K562 (cell line): ENCODE results near the gene PCSK7. TPM values are rescaled to one million over a fixed set of nuclear protein-coding genes. Genes with fewer than 3 reads are reported as not detected.
A peak's percentile ranks its signal among the peaks of the same experiment; 100 is the strongest.

Source experiments
- ATAC-seq: fragments of 200-7000 bp; cut with Tn5 transposase; 3 replicates; pipeline ENCODE4 v1.9.1; 2020; ENCODE audit warnings: moderate library complexity
- BruUV-seq: library from RNA; stranded (reverse); fragments of 400-500 nt; replicated peaks from 2 replicates; lab custom pipeline; 2021; lab: Mats Ljungman, UMichigan
- CTCF ChIA-PET: fragments of 300-600 bp; formaldehyde crosslinking; extraction: SDS; loops from one replicate; lab custom pipeline; 2021; ENCODE audit warnings: low intra/inter-chr PET ratio; lab: Yijun Ruan, JAX
- POLR2A ChIA-PET: fragments of 300-600, 350-650 bp; sonication (Branson Sonifier 250); formaldehyde crosslinking; extraction: SDS; loops from one replicate; lab custom pipeline; 2021; ENCODE audit warnings: antibody characterized with exemption, inconsistent platforms; lab: Yijun Ruan, JAX
- DNase-seq, 4 experiments: peaks; one replicate each; pipeline versions ENCODE4 v3.0.0 to v3.0.0-alpha.2; 2011 to 2018; ENCODE audit warnings: low spot score in 3 of 4, mixed read lengths in 3 of 4; ENCODE audit errors: extremely low read depth in 1 of 4
- FAIRE-seq: peaks from 2 replicates; lab custom pipeline; 2011; peaks lifted over from hg19 to GRCh38; lab: Jason Lieb, UNC
- H2AFZ ChIP-seq: 2 replicates; pipeline ENCODE4 v1.6.0; 2011; ENCODE audit warnings: low read depth, low read length, control low read depth, inconsistent platforms
- H3K27ac ChIP-seq: fragments of 200-600 bp; 3 replicates; pipeline ENCODE4 v1.8.0; 2011; ENCODE audit warnings: low read depth, mild to moderate bottlenecking, control low read depth, inconsistent platforms, low read length, moderate library complexity, mixed read lengths; ENCODE audit errors: extremely low read depth
- H3K27me3 ChIP-seq, 2 experiments: fragments of 300-600 bp in 1 of 2; 2 replicates in 1 of 2; 3 replicates in 1 of 2; pipeline versions ENCODE4 v1.6.0 to v1.8.0; 2011; ENCODE audit warnings: inconsistent platforms in 2 of 2, low read length in 2 of 2, mild to moderate bottlenecking in 1 of 2, mixed read lengths in 1 of 2, moderate library complexity in 1 of 2; ENCODE audit not compliant: control insufficient read depth in 2 of 2, insufficient read depth in 2 of 2
- H3K36me3 ChIP-seq: fragments of 300-600 bp; 3 replicates; pipeline ENCODE4 v1.8.0; 2011; ENCODE audit warnings: mild to moderate bottlenecking, low read length, inconsistent platforms; ENCODE audit not compliant: control insufficient read depth, insufficient read depth
- H3K4me1 ChIP-seq, 2 experiments: fragments of 200-600 bp in 1 of 2; replicated peaks in 1 of 2; 2 replicates in 1 of 2; 3 replicates in 1 of 2; pipeline versions ENCODE4 v1.5.1 to v1.8.0; 2011; ENCODE audit warnings: inconsistent platforms in 2 of 2, low read length in 2 of 2, mild to moderate bottlenecking in 1 of 2, mixed read lengths in 1 of 2, moderate library complexity in 1 of 2; ENCODE audit not compliant: control insufficient read depth in 2 of 2, insufficient read depth in 2 of 2
- H3K4me2 ChIP-seq: 2 replicates; pipeline ENCODE4 v1.6.1; 2011; ENCODE audit warnings: low read length, control low read depth, inconsistent platforms, mixed read lengths; ENCODE audit not compliant: insufficient read depth
- H3K4me3 ChIP-seq: fragments of 200-600 bp; sonication (generic), shearing (Covaris generic); 2 replicates; pipeline ENCODE4 v1.5.1; 2016; ENCODE audit warnings: control low read depth, inconsistent platforms
- H3K79me2 ChIP-seq: fragments of 200-600 bp; 3 replicates; pipeline ENCODE4 v1.8.0; 2011; ENCODE audit warnings: low read length, inconsistent platforms; ENCODE audit not compliant: control insufficient read depth, insufficient read depth
- H3K9ac ChIP-seq, 2 experiments: 2 replicates each; pipeline versions ENCODE4 v1.6.0 to v1.6.1; 2011; ENCODE audit warnings: low read depth in 2 of 2, low read length in 2 of 2, control low read depth in 1 of 2, inconsistent platforms in 1 of 2, mild to moderate bottlenecking in 1 of 2, mixed read lengths in 1 of 2; ENCODE audit not compliant: insufficient read depth in 1 of 2
- H3K9me1 ChIP-seq: one replicate; pipeline ENCODE4 v1.6.0; 2011; ENCODE audit warnings: inconsistent platforms, mild to moderate bottlenecking, low read length, moderate library complexity; ENCODE audit not compliant: control insufficient read depth, insufficient read depth
- H3K9me3 ChIP-seq: replicated peaks from 2 replicates; pipeline ENCODE4 v1.5.1; 2011; ENCODE audit warnings: low read depth, low read length, inconsistent platforms; ENCODE audit not compliant: control insufficient read depth, insufficient read depth
- H4K20me1 ChIP-seq: replicated peaks from 2 replicates; pipeline ENCODE4 v1.6.1; 2011; ENCODE audit warnings: low read length, inconsistent platforms, mixed read lengths; ENCODE audit not compliant: control insufficient read depth, insufficient read depth
- ARID1B ChIP-seq: fragments of 450-650 bp; IDR thresholded peaks from 2 replicates; pipeline ENCODE4 v1.6.1; 2016; ENCODE audit warnings: antibody characterized with exemption, mild to moderate bottlenecking, inconsistent platforms
- ATF4 ChIP-seq: fragments of 450-650 bp; formaldehyde crosslinking; IDR thresholded peaks from 2 replicates; pipeline ENCODE4 v1.4.0; 2022; ENCODE audit warnings: mild to moderate bottlenecking, moderate library complexity
- CBFA2T3 ChIP-seq: fragments of 450-650 bp; IDR thresholded peaks from 2 replicates; pipeline ENCODE4 v1.6.1; 2017
- CLOCK ChIP-seq: fragments of 250-450 bp; sonication (Bioruptor Pico); IDR thresholded peaks from 2 replicates; pipeline ENCODE4 v1.4.0; 2020; ENCODE audit warnings: mild to moderate bottlenecking, moderate library complexity, borderline replicate concordance
- CTCFL ChIP-seq: IDR thresholded peaks from 2 replicates; pipeline ENCODE4 v1.6.1; 2011; ENCODE audit warnings: borderline replicate concordance, low read depth, mild to moderate bottlenecking, moderate library complexity, low read length; ENCODE audit not compliant: insufficient read depth, poor library complexity, severe bottlenecking
- HNRNPLL ChIP-seq: fragments of 200-400 bp; formaldehyde crosslinking; IDR thresholded peaks from 2 replicates; pipeline ENCODE4 v1.6.1; 2017; ENCODE audit warnings: low read length, low read depth, mild to moderate bottlenecking; ENCODE audit not compliant: poor library complexity, severe bottlenecking
- IRF1 ChIP-seq: sonication (generic); formaldehyde crosslinking; IDR thresholded peaks from 2 replicates; pipeline ENCODE4 v1.8.0; 2022; ENCODE audit warnings: missing genetic modification reagents, mild to moderate bottlenecking, borderline replicate concordance
- POLR2H ChIP-seq: IDR thresholded peaks from 2 replicates; pipeline ENCODE4 v1.6.1; 2016; ENCODE audit warnings: missing genetic modification characterization, low read depth, mild to moderate bottlenecking, control low read depth, missing compliant biosample characterization, moderate library complexity
- PPARD ChIP-seq: fragments of 250-450 bp; sonication (Bioruptor Pico); IDR thresholded peaks from 2 replicates; pipeline ENCODE4 v1.8.0; 2022; ENCODE audit warnings: inconsistent platforms, mild to moderate bottlenecking, moderate library complexity
- RAD51 ChIP-seq: fragments of 450-650 bp; IDR thresholded peaks from 2 replicates; pipeline ENCODE4 v1.7.1; 2016; ENCODE audit warnings: low read depth, mild to moderate bottlenecking, borderline replicate concordance
- SMARCB1 ChIP-seq: IDR thresholded peaks from 2 replicates; pipeline ENCODE4 v1.6.1; 2011; ENCODE audit warnings: improper control_type of control experiment, low read depth; ENCODE audit not compliant: insufficient read length
- ZC3H8 ChIP-seq: fragments of 450-650 bp; IDR thresholded peaks from 2 replicates; pipeline ENCODE4 v1.6.1; 2017
- ZNF398 ChIP-seq: fragments of 250-450 bp; sonication (Bioruptor Pico); IDR thresholded peaks from 2 replicates; pipeline ENCODE4 v1.8.0; 2021; ENCODE audit warnings: moderate library complexity, mild to moderate bottlenecking, inconsistent platforms
- WGBS: fragments of 100-300 bp; shearing (Covaris generic); methylation state at CpG from one replicate; pipeline ENCODE4 v1.1.6; 2016; ENCODE audit warnings: low coverage, mixed read lengths; ENCODE audit not compliant: insufficient coverage; ENCODE audit errors: missing lambda C conversion rate; 5-methylcytosine and 5-hydroxymethylcytosine counted together
- in situ Hi-C: fragments of 300-500 bp; cut with MboI; formaldehyde crosslinking; loops from 4 replicates; pipeline ENCODE4 v1.15.0; 2018; ENCODE audit warnings: inconsistent platforms, mixed read lengths
- intact Hi-C: fragments of 100-400 bp; cut with micrococcal nuclease; formaldehyde crosslinking; loops from 2 replicates; pipeline ENCODE4 v1.14.2; 2022
- polyA plus RNA-seq, 8 experiments: library from polyadenylated mRNA; depleted of rRNA in 4 of 8; stranded (reverse) in 5 of 8; unstranded in 3 of 8; fragments of >200 nt; fragmentation: Nextera tagmentation in 2 of 8; fragmentation: Illumina TruSeq in 1 of 8; extraction: Ambion mirVana in 2 of 8; extraction: Trizol in 1 of 8; gene quantifications; 2 replicates each; pipeline versions ENCODE4 v1.2.1 to v1.2.3, GENCODE V29; 2011 to 2014; ENCODE audit warnings: inconsistent platforms in 1 of 8, missing spikeins in 1 of 8
- total RNA-seq, 7 experiments: library from RNA; depleted of rRNA in 6 of 7; stranded (reverse); fragments of >200 nt in 6 of 7; fragmentation: Illumina TruSeq in 2 of 7; extraction: Trizol in 2 of 7; gene quantifications; 2 replicates each; pipeline versions ENCODE4 v1.2.1 to v1.2.3, GENCODE V29; 2011 to 2021; ENCODE audit warnings: low replicate concordance in 1 of 7

Gene PCSK7
- total and polyA plus RNA-seq, 9 of the 15 experiments (the other 6 are each of a cell fraction or from before 2014, with no cell fraction given), result 3.1 to 29.2 (median 15.6) TPM

- TF ChIP-seq CTCFL, result no peak
- TF ChIP-seq ZC3H8, result no peak
- TF ChIP-seq IRF1, result no peak
- TF ChIP-seq POLR2H (tag), result no peak
- no peak for TF ChIP-seq PPARD (CRISPR knock-in tag)
- no peak for TF ChIP-seq RAD51
- TF ChIP-seq HNRNPLL, result no peak
These were observed 38.0 kb upstream of the PCSK7 start (continued) for GRCh38 chr11:117269856-117270255.

- intact Hi-C loops, result no loop called here
- H3K9ac ChIP-seq, result no peak overlapping the region
- no peaks in the 10 kb centered on the region for H3K27me3 ChIP-seq
- CTCF ChIA-PET, result no interaction called here
- ATAC-seq (no peak), DNase-seq (no peak), FAIRE-seq (no peak)
- no peaks in the 10 kb centered on the region for H3K9me3 ChIP-seq
- H3K79me2 ChIP-seq, result no peaks in the 10 kb centered on the region
- no TSS peak for BruUV-seq
- 0 out of 3 replicates have a peak, but pooled peaks cover 3% of the 10 kb centered on the region for H3K36me3 ChIP-seq
- H3K4me3 ChIP-seq, result no peak overlapping the region
- H3K4me1 ChIP-seq, result no peaks in the 10 kb centered on the region; a peak in 1 of 5 replicates
- no peak overlapping the region for H3K27ac ChIP-seq
- H3K9me1 ChIP-seq, result no peaks in the 10 kb centered on the region
- H2AFZ ChIP-seq, result no peak overlapping the region
- no peaks in the 10 kb centered on the region for H4K20me1 ChIP-seq
- POLR2A ChIA-PET, result interaction anchor here (0.6 kb wide), 1 partner anchor 68 kb away, joined by 3 read pairs; no protein-coding TSS in a partner anchor
- WGBS, result 39% methylated on average over 2 of the region's 2 CpGs
- H3K4me2 ChIP-seq, result no peak overlapping the region
- in situ Hi-C loops, result no loop called here
- TF ChIP-seq ATF4 (no peak), CLOCK (CRISPR knock-in tag) (no peak), CBFA2T3 (0 out of 2 replicates have a peak, but pooled peaks have one; percentile 30), ZNF398 (CRISPR knock-in tag) (no peak), SMARCB1 (no peak), ARID1B (0 out of 2 replicates have a peak, but pooled peaks have one; percentile 40)
These were observed 33.9 kb upstream of the PCSK7 start for GRCh38 chr11:117265745-117266144.
